ENCODE measurements around the gene SRD5A3. TPM values are rescaled to one million over a fixed set of nuclear protein-coding genes. Genes with fewer than 3 reads are reported as not detected.

Gene SRD5A3
- total and polyA plus RNA-seq, 10 of the 15 experiments (the other 5 are each of a cell fraction or from before 2014, with no cell fraction given): 1.6 to 20.4 (median 6.1) TPM

GRCh38 chr4:55336138-55337034 is 9.7 kb upstream of the SRD5A3 start:
- H2AFZ ChIP-seq (ENCODE audit: control insufficient read depth, low read depth, low read length): no peak overlapping the region
- no peaks in the 10 kb centered on the region for H3K4me1 ChIP-seq (ENCODE audit: control insufficient read depth, insufficient read depth, low read length)
- no peak for ATAC-seq
- H3K27me3 ChIP-seq (replicated peaks in 1 of 2; ENCODE audit: control insufficient read depth in 2 of 2, insufficient read depth in 2 of 2, low read length in 1 of 2): no peaks in the 10 kb centered on the region
- in situ Hi-C loops (cut with MboI) (no loop called here), intact Hi-C loops (cut with micrococcal nuclease; ENCODE audit: unreplicated experiment) (no loop called here)
- no peak for TF ChIP-seq SREBF2 (IDR thresholded peaks at IDR 0.05; ENCODE audit: low read length)
- TF ChIP-seq MEF2A (IDR thresholded peaks at IDR 0.05; ENCODE audit: insufficient read depth, low read depth, low read length): no peak
- TF ChIP-seq ZBED1 (IDR thresholded peaks at IDR 0.05; ENCODE audit: borderline replicate concordance): no peak
- TF ChIP-seq BCLAF1 (IDR thresholded peaks at IDR 0.05): no peak
- no peak for TF ChIP-seq EGR1 (IDR thresholded peaks at IDR 0.05; ENCODE audit: borderline replicate concordance in 1 of 2, low read depth in 2 of 2, low read length in 2 of 2)
- TF ChIP-seq HDGF (IDR thresholded peaks at IDR 0.05): no peak
- no peak for TF ChIP-seq SMARCA5 (IDR thresholded peaks at IDR 0.05)
- no peak for TF ChIP-seq PKNOX1 (IDR thresholded peaks at IDR 0.05)
- TF ChIP-seq BHLHE40 (IDR thresholded peaks at IDR 0.05; ENCODE audit: borderline replicate concordance in 1 of 2, low read depth in 2 of 2, low read length in 1 of 2): no peak
- TF ChIP-seq TARDBP (IDR thresholded peaks at IDR 0.05; ENCODE audit: borderline replicate concordance): no peak
- TF ChIP-seq NKRF (conservative IDR thresholded peaks at IDR 0.05): no peak
- no peak for TF ChIP-seq MXI1 (IDR thresholded peaks at IDR 0.05; ENCODE audit: low read depth, low read length)
- TF ChIP-seq SUPT20H (IDR thresholded peaks at IDR 0.05; ENCODE audit: borderline replicate concordance, control insufficient read depth, low read depth, low read length): no peak
- TF ChIP-seq ZNF384 (IDR thresholded peaks at IDR 0.05; ENCODE audit: borderline replicate concordance, low read depth, low read length): no peak
- TF ChIP-seq IRF4 (IDR thresholded peaks at IDR 0.05; ENCODE audit: low read depth, low read length): no peak
- TF ChIP-seq POLR2A (IDR thresholded peaks at IDR 0.05; ENCODE audit: low read depth, low read length): no peak
- no peak for TF ChIP-seq YBX1 (IDR thresholded peaks at IDR 0.05)
- TF ChIP-seq KDM1A (IDR thresholded peaks at IDR 0.05; ENCODE audit: borderline replicate concordance): no peak
- no peak for TF ChIP-seq BCL11A (IDR thresholded peaks at IDR 0.05; ENCODE audit: low read depth, low read length)
- TF ChIP-seq CEBPB (IDR thresholded peaks at IDR 0.05; ENCODE audit: borderline replicate concordance in 1 of 2, low read depth in 2 of 2, low read length in 2 of 2): no peak
- ChIA-PET POLR2A (interaction anchor here (0.5 kb wide), 1 partner anchor 959 kb away, joined by 5 read pairs; no protein-coding TSS in a partner anchor), RAD21 (ENCODE audit: unreplicated experiment) (no interaction called here), CTCF (interaction anchor here (1.1 to 1.4 kb wide), 2 partner anchors 9 to 14 kb away, joined by 4 to 5 read pairs; no protein-coding TSS in a partner anchor), SMC1A (ENCODE audit: uncharacterized antibody, unreplicated experiment) (no interaction called here)
- H3K36me3 ChIP-seq (ENCODE audit: control insufficient read depth in 2 of 2, insufficient read depth in 2 of 2, low read length in 1 of 2): no peaks in the 10 kb centered on the region
- no peak overlapping the region for H3K27ac ChIP-seq (ENCODE audit: control insufficient read depth, insufficient read depth)
- no peak overlapping the region for H3K4me3 ChIP-seq
- no peaks in the 10 kb centered on the region for H3K79me2 ChIP-seq (ENCODE audit: control insufficient read depth, insufficient read depth, low read length)
- DNase-seq (ENCODE audit: low read depth, low spot score): no peak
- WGBS (ENCODE audit: insufficient coverage, insufficient replicate concordance, low lambda C conversion rate, missing lambda C conversion rate): 39% methylated on average over 22 of the region's 22 CpGs
- no peak overlapping the region for H3K9ac ChIP-seq (ENCODE audit: control insufficient read depth, insufficient read depth, low read length)
- H4K20me1 ChIP-seq (ENCODE audit: control insufficient read depth, insufficient read depth): no peaks in the 10 kb centered on the region
- no TSS peak for BruUV-seq (replicated peaks)
- no peak for FAIRE-seq
- H3K4me2 ChIP-seq (ENCODE audit: control insufficient read depth, insufficient read depth): no peak overlapping the region
- H3K9me3 ChIP-seq (replicated peaks; ENCODE audit: control insufficient read depth, insufficient read depth, low read length): no peaks in the 10 kb centered on the region

Data from GM12878 (cell line).